MV-4-11 (cell line): ENCODE results near the gene RELN.
"Not testable (repeated sequence)": the region's sequence is repeated elsewhere in the genome, so short reads cannot be mapped to it uniquely, and the experiment has no call there.

ENCODE experiments used
- DNase-seq: peaks from one replicate; lab custom pipeline; 2025; lab: John Stamatoyannopoulos, UW

RELN gene

DNA sequence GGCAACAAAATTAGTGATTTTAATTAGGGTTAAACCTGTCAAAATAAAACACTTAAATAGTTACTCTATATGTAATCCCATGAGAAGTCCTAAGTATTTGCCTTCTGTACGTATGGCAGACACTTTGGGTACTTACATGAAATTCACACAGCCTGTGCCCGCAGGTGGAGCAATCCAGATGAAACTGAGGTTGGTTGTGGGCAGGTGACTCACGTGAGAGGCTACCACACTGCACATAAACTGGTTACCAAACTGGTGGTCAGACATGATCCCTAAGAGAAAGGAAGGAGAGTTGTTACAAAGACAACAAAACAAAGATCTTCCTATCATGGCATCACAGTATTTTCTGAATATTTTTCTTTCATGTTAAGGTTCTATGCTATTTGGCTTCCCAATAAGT lies 156.1 kb downstream of the RELN start:
- no peak for DNase-seq

DNA sequence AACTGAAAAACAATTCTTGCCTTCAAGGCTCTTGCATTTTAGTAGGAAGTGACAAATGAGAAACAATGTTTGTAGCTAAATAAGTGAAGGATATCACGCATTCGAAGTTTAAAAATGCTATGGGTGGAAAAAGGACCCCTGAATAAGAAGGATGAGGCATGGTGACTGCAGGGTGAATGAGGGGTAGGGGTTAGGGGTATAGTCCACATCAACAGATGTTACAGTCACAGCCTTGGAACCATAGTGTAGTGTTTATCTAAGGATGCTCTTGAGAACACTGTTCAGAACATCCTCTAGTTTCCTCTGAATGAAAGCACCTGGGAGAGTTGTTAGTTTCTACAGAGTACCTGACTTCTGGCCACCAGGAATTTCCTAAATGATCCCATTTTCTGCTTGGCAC lies 157.0 kb downstream of the RELN start:
- DNase-seq: no peak

DNA sequence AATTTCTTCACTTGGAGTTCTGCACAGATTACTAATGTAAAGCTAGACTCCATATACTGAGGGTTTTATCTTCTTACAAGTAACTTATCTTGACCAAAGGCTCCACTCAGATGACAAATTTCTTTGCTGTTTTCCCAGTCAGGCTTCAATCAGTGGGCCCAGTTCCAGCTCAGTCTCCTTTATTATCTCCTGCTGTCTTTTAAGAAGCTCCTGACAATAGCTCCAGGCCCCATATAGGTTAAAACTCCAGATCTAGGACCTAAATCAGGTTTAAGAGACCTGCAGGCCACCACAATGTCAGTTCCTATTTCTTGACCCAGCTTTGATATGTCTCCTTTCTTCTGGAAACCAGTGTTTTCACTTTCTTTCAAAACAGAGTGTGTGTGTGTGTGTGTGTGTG lies 165.2 kb downstream of the RELN start:
- DNase-seq: no peak

DNA sequence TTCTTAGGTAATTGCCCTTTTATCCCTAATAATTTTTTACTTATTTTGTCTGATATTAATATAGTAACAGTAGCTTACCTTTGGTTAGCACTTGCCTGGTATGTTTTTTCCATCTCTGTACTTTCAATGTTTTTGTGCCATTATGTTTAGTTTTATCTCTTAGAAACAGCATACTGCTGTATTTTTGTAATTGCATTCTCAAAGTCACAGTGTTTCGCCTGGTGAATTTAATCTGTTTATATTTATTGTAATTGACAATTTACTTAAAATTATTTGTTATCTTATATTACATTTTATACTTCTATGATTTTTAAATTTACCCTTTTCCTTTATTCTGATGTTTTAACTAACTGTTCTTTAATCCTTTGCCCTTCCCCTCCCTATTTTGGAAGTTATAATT lies 166.4 kb downstream of the RELN start:
- no peak for DNase-seq

DNA sequence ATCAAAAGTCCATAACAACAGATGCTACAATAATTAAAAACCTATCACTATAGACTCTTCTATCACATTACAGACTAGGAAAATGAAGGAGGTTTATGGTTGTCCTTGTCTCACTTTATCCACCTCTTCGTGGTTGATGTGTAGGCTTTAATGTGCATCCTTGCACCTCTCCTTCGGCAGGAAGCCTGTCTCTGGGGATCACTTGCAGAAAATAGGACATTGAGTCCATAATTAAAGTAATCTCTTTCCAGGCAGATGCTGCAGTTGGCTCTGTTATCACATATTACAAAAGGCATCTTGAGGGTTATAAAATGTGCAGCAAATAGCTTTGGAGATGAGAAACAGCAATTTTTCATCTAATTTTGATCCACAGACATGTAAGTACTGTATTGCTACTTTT lies 168.4 kb downstream of the RELN start:
- DNase-seq: no peak

DNA sequence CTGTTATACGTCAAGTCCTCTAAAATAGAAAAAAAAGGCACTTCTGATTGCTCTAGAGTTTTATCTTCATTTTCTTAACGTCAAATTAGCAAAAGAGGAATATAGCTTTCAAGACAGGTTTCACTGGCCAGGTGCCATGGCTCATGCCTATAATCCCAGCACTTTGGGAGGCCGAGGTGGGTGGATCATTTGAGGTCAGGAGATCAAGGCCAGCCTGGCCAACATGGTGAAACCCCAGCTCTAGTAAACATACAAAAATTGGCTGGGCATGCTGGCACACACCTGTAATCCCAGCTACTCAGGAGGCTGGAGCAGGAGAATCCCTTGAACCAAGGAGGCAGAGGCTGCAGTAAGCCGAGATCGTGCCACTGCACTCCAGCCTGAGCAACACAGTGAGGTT lies 173.5 kb downstream of the RELN start:
- not testable (repeated sequence) for DNase-seq

DNA sequence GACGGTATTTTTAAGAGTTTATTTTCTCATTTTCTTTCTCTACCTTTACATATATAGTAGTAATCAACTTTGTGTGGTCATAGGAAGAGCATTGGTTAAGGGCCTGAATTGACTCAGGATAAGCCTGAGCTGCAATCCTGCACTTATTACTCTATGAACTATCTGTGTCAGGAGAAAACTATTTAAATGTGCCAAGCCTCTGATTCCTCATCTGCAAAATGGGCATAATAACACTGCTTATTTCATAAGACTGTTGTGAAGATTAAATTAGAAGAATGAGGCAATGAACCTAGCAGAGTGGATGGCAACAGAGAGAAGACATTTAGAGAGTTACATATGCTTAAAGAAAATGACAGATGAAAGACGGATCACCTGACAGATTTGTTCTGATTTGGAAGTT lies 175.5 kb downstream of the RELN start:
- no peak for DNase-seq

DNA sequence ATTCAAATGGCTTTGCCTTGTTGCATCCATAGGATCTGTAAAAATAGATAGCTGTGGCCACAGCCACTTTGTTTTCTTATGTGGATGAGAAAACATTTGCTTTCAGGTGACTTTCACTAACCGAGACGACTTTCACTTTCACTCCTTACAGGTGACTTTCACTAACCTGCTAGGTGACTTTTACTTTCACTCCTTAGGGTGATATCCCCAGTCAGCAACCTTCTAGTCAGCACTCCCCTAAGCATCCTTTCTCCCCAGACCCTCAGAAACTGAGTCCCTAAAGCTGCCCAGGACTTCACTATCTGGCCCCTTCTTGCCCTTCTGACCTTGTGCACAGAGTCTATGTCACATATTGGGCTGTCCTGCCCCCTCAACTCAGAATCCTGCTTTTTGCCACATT lies 177.5 kb downstream of the RELN start:
- DNase-seq: no peak

DNA sequence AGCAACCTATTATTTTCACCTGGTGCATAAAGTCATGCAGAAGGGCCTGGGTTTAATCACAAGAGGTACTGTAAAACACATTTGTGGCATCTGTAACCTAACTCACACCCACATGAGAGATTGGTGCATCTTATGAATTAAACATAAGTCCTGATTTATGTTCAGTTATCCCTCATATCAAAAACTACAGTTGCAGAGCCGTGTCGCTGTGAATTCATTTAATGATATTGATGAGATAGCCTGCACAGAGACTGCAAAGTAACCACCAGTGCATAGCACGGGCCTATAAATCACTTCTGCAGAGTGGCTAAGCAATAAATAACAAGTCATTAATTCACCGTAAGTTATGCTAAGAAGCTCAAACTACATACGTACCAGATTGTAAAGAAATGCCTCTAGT lies 178.2 kb downstream of the RELN start:
- DNase-seq: no peak

DNA sequence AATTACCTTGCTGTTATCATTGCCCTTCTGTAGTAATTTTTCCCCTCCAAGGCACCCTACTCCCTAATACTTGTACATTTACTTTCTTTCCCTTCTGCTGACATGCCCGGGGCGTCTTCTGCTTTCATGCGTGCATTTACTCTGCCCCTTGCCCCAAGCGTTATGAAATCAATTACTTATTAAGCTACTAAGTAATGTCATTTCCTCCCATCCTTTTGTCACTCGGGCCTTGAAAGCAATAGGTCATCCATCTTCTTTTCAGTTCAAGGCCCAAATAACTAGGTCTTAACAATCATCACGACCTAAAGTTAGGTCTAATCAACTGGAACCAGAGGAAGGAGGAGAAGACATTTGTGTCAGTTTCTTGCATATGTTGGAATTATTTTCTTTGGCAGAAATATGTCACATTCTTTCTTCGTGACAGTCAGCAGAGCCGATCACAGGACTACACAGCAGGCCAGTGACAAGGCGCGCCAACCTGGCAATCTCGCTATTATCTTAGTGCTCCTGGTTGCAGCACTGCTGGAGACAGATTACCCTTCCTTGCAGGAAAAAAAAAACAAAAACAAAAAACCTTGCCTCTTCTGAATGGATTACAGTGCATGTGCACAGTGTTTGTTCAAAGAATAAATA lies 179.2 kb downstream of the RELN start:
- no peak for DNase-seq

DNA sequence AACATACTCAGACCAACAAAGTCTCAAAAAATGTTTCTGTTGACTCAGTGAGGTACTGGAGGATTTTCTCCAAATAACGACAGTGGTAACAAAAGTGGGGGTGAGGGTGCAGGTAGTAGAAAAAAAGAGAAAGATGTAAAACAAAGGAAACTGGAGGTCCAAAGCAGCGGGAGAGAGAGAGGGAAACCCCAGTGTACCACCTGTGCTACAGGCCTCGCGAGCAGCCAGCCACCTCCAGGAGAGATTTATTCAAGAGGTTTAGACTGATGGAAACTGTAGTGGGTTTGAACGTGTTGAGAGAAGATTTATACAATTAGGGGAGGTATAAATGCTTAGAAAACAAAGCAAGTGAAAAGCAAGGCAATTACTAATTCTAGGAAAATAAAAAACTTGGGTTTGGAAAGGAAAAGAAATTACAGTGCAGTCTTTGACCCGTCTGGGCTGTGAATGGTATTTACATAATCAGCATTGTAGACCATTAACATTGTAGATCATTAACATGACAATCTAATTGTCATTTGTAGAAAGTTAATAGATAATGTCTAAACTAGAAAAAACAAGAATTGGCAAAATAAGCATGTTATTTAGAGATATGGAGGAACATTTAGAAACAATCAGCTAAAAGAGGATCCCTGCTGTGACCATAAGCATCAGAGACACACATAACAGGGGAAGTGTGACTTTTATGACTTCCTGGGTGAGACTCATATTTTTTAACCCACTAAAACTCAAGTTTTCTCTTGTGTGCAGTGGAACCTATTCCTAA lies 180.0 kb downstream of the RELN start:
- no peak for DNase-seq

DNA sequence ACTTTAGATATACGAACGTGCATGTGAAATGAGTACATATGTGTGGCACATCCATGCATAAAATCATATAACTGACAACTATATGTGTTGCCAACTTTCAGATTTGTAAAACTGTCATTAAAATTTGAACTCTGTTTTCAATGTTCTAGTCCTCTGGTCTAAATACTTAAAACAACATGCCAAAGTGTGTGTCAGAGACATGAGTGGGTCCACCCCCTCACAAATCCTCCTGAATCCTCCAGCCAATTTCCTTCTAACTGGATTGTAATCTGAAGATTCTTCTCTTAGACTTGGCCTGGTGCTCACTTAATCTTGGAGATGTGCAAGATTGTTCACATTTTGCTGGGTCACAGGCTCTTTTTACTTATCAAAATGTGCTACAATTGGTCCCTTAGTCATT lies 184.1 kb downstream of the RELN start:
- DNase-seq: no peak

DNA sequence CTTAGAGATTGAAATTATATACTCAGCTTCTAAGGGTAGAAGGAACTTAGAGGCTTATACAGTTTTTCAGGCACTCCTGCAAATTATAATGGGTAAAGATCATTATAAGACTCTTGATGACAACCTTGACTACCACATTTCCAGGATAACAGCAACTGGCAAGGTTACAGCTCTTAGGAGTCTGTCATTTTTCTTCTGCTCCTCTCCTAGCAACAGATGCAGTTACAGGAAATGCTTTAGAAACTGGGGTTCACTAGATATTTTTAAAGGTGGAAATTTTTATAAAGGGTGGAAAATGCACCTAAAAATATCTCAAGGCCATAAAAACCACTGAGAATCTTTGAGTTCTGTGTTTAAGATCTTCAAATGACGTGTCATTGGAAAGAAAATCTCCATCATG lies 185.8 kb downstream of the RELN start:
- DNase-seq: no peak

DNA sequence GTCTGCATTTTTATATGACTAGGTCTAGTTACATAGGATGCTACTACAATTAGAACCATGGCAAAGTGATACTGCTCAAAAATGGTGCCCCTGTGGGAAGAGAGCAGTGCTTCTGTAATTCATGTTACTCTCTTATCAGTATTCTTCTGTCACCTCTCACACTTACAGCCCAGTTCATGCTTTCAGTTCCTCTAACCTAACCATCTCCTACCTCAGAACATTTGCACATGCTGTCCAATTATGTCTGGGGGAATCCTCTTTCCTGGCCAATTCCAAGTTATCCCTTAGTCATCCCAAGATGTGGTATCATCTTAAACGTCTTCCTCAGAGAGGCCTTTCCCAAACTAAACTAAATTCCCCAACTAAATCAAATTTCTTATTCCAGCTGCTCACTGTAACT lies 190.2 kb downstream of the RELN start:
- no peak for DNase-seq

DNA sequence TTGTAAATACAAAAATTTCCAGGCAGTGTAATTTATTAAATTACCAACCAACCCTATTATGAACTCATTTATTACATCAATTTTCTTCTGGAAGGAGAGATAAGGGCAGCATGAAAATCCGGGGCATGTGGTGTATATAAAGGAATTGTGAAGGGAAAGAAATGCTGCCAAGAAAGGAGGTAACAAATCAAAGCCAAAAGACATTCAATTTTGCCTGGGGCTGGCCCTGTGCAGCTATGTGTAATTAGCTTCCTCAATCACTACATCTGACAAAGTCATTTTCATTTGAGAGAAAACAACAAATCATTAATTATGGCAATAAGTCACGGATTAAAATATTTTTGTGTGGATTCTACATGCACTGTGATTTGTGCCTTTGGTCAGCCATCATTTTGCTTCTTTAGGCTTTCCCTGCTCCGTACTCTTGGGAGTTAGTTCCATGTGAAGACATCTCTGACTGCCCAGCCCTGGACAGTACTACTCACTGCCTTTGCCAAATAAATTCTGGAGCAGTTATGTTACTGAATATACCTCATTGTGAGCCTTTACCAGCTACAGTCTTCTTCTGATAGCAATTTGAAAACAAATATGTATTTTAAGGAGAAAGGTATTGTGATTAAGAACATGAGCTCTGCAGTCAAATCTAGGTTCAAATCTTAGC lies 191.7 kb downstream of the RELN start:
- DNase-seq: no peak

DNA sequence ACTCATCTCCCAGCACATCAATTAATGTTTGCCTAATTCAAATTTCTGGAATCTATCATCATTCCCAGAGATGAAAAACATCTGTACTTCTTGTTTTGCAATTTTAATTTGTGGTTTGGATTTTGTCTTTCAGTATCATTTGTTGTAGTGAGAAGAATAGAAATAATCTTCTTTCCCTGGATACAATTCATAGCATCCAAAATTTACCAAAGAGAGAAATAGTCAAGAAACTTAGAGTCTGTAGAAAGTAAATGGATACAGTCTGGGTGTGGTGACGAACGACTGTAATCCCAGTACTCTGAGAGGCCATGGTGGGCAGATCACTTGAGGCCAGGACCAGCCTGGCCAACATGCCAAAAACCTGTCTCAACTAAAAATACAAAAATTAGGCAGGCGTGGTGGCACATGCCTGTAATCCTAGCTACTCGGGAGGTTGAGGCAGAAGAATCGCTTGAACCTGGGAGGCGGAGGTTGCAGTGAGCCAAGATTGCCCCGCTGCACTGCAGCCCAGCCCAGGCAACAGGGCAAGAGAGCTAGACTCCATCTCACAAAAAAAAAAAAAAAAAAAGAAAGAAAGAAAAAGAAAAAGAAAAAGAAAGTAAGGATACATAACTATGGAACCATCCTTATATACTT lies 193.0 kb downstream of the RELN start:
- DNase-seq: no peak

DNA sequence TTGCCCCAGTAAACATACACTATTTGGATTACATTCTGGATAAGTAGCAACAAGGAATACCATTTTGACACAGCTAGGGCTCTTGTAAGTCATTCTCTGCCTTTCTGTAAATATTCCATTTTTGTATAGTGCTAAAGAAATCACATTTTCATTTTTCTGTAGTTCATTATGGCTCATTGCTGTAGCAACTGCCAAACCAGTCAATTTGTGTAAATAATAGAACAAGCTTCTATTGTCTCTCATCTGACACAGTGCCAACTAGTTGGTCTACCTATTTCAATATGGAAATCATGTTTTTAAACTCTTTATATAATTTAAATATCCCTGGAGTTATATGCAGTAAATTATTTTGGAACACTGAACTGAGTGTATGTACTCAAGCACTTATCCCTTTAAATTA lies 193.7 kb downstream of the RELN start:
- no peak for DNase-seq

DNA sequence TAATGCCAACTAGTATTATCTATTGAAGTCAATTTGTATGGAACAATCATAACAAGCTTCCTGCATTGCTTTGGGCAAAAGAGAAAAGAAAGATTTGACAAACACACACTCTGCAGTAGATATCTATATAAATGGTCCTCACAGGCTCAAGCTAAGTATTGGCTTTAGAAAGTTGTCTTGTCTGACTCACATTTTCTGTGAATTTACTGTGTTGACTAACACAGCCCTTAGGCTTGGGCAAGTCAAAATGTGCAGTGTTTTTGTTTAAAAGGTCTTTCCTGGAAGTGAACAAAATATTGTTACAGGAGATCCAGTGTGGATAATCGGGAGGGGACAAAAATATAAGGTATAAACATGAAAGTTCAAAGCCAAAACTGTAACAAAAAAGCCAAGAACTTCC lies 194.4 kb downstream of the RELN start:
- no peak for DNase-seq

DNA sequence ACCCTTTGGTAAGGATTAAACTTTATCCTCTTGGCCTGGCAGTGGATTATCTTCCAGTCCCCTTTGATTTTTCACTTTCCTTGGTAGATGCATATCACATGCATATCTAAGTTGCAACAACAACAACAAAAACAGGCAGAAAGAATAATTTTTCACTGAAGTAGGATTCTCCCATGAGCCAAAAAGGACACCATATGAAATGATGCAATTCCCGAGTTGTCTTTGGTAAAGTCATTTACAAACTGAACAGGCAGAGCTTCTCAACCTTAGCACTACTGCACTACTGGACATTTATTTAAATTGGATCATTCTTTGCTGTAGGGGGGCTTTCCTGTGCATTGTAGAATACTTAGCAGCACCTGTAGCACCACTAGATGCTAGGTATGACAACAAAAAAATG lies 195.0 kb downstream of the RELN start:
- DNase-seq: no peak

DNA sequence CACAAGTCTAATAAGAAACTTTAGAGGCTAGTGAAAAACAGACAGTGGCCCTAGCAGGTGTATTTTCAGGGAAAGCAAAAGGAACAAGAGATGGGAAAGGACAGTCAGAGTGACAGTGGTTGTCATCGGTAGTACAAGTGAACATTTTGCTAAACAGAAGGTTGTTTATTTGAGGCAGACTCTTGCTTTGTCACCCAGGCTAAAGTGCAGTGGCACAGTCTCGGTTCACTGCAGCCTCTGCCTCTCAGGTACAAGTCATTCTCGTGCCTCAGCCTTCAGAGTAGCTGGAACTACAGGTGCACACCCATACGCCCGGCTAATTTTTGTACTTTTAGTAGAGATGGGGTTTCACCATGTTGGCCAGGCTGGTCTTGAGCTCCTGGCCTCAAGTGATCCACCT lies 195.8 kb downstream of the RELN start:
- DNase-seq: no peak

DNA sequence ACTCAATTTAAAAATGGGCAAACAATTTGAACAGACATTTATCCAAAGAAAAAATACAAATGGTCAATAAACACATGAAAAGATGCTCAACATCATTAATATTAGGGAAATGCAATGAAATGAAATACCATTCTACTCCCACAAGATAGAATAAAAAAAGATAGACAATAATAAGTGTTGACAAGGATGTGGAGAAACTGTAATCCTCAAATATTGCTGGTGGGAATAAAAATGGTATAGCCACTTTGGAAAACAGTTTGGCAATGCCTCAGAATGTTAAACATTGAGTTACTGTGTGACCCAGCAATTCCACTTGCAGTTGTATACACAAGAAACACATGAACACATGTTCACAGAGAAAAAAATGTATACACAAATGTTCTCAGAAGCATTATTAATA lies 197.6 kb downstream of the RELN start:
- DNase-seq: no peak

DNA sequence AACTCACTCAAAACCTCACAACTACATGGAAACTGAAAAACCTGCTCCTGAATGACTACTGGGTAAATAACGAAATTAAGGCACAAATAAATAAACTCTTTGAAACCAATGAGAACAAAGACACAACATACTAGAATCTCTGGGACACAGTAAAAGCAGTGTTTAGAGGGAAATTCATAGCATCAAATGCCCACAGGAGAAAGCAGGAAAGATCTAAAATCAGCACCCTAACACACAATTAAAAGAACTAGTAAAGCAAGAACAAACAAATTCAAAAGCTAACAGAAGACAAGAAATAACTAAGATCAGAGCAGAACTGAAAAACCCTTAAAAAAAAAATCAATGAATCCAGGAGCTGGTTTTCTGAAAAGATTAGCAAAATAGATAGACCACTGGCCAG lies 202.4 kb downstream of the RELN start:
- not testable (repeated sequence) for DNase-seq

DNA sequence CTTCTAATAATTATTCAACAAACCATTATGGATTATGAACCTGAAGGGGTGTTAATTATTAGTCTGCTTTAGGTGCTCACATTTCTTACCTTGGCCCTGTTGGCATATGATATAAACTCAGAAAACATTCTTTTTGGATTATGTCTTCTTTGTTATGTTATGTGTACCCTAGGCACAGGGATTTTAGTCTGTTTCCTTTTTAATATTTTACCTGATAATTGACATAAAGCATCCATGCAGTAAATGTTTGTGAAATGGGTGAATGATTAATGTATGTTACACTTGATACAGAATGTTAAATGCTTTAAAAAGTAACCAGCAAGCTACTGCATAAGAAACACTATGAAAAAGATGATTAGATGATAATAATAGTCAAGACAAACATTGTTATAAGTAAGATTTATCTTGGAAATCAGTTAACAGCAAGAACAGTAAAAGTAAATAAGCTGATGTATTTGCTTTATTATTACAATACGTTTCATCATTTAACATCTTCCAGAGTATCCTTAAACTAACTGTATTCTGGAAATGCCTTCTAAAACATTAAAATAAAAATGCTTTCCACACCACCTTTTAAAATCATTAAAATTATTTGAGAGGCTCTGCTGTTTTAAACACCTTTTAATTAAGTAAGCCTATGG lies 204.7 kb downstream of the RELN start:
- DNase-seq: no peak
